GM12874 (cell line): ENCODE results near the gene ADAMTS2.

Experiments
- TF ChIP-seq, protein P1 (sequence below): IDR thresholded peaks from 2 replicates; pipeline ENCODE4 v1.5.1; 2011; ENCODE audit warnings: low read depth, mild to moderate bottlenecking, control low read depth, low read length, moderate library complexity; ENCODE audit not compliant: insufficient read depth

ADAMTS2 gene

DNA sequence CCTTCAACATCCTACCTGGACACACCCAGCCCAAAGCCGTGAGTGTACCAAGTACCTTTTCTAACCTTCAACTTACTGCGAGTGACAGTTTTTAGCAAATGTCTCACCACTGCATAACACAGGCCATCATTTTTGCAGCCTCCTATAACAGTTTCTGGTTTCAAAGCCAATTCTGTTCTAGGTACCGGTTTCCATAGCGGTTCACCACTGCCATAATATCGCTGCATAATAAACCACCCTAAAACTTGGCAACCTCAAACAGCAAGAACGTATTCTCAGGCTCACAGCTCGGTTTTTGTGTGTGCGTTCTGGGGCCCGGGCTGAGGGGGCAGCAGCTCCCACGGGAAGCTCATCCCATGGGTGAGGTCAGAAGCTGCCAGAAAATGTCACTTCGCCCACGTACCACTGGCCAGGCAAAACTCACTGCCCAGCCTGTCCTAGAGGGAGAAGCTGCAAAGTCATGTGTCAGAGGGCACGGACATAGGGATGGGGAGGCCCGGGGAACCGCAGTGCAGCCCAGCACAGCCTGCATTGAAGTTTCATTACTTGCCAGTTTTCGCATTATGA, 15.9 kb upstream of the ADAMTS2 start:
- TF ChIP-seq, protein P1, sequence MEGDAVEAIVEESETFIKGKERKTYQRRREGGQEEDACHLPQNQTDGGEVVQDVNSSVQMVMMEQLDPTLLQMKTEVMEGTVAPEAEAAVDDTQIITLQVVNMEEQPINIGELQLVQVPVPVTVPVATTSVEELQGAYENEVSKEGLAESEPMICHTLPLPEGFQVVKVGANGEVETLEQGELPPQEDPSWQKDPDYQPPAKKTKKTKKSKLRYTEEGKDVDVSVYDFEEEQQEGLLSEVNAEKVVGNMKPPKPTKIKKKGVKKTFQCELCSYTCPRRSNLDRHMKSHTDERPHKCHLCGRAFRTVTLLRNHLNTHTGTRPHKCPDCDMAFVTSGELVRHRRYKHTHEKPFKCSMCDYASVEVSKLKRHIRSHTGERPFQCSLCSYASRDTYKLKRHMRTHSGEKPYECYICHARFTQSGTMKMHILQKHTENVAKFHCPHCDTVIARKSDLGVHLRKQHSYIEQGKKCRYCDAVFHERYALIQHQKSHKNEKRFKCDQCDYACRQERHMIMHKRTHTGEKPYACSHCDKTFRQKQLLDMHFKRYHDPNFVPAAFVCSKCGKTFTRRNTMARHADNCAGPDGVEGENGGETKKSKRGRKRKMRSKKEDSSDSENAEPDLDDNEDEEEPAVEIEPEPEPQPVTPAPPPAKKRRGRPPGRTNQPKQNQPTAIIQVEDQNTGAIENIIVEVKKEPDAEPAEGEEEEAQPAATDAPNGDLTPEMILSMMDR, result no peak

DNA sequence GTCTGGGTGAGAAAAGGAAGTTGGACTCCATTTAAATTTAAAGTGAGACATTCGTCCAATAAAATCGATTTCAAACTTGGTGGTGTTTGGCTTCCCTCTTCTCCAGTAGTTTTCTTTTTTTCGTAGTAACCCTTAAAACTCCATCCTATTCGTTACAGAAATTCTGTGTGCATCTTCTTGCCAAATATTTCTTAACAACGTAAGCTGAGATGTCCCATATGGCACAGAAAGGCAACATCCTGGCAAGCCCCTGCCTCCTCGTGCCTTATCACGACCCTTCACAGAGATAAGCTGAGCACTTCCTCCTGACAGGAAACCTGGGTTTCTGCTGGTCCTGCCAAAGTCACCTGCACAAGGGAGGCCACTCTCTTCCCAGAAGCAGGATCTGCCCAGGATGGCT, 11.8 kb upstream of the ADAMTS2 start:
- TF ChIP-seq, protein P1, result no peak

DNA sequence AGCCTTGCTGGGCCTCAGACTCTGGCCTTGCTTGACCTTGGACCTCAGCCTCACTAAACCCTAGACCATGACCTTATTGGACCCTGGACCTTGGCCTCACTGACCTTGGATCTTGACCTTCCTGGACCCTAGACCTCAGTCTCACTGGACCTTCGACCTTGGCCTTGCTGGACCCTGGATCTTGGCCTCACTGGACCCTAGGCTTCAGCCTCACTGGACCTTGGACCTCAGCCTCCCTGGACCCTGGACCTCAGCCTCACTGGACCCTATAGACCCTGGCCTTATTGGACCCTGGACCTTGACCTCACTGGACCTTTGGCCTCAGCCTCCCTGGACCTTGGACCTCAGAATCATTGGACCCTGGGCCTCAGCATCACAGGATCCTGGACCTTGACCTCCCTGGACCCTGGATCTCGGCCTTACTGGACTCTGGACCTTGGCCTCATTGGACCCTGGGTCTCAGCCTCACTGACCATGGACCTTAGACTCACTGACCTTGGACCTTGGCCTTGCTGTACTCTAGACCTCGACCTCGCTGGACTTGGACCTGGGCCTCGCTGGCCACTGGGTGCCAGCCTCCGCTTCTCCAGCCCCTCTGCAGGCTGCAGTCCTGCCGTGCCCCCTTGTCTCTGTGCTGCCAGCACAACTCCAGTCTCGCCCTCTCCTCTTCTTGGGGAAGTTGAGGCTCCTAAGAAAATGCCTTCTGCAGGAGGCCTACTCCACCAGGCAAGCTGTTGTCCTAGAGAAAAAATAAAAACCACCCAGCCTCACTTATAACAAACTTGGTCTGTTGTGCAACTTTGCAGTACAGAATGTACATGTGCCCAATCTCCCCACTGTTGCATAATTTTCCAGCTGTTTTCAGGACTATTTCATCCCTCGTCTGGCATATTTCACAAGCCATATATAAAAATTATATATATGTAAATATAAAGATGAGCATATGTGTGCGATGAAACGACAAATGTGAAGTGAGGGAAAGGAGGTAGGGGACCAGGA, 11.0 kb upstream of the ADAMTS2 start:
- TF ChIP-seq, protein P1, result no peak

- TF ChIP-seq, protein P1, result no peak
Measured at GRCh38 chr5:179354305-179354882, 9.1 kb upstream of the ADAMTS2 start.

DNA sequence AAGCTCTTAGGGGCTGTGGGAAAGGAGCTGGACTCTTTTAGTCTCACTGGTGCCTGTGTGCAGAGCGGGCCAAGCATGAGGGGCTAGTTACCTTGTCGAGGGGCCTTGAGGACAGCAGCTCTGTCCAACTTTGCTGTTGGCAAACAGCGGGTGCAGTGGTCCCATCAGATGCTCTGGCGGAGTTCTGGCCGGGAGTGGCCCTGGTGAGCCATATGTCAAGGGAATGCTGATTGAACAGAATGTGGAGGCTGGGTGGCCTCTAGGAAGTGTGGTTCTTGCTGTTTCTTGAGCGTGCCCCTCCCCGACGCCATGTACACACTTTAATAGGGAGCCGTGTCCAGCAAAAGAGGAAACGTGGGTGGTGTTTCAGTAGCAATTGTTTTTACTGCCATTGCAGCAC, 3.6 kb upstream of the ADAMTS2 start:
- TF ChIP-seq, protein P1, result no peak

DNA sequence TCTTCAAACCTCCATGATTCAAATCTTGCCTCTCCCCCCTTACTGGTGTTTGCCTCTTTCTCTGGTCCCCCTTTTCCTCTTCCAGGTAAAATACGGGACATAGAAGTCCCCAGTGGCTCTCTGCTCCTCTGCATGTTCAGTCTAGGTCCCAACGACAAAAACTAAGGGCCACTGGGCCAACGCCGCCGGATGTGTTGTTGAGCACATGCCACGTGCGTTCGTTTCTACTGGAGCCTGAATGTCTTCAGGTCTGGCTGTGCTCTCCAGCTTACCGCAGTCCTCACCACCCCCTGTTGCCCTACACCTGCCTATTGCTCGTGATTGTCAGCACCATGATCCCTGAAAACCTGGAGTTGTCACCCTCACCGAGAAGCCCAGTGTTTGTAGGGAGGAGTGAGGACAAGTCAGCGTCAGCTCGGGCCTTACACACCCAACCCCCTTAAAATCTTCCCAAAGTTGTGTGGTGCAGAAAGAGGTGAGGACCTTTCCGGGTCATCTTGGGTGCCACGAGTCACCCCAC, 2.8 kb upstream of the ADAMTS2 start:
- TF ChIP-seq, protein P1, result no peak

DNA sequence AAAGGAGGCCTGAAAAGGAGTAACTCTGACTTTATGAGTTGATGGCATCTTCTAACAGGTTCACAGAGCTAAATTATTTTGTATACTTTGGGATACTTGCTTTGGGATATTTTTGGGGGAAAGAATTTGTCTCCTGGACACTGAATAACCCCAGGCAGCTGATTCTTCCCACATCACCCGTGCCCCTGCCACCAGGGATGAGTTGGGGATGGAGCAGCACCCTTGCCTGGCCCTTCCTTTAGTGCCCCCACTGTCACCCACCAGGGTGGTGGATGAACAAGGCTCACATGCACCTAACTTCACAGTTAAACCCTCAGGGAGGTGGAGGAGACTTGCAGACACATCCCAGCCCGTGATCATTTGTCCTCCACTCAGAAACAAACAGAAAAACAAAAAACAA, 2.3 kb upstream of the ADAMTS2 start:
- TF ChIP-seq, protein P1, result no peak
